SKM-1 treated with dmso at 0.1 percent for 144 hours (cell line): ENCODE data around the gene DHX8.

ENCODE experiments used
- DNase-seq: peaks from one replicate; lab custom pipeline; 2025; ENCODE audit not compliant: unreplicated experiment; lab: John Stamatoyannopoulos, UW

The DHX8 gene

GRCh38 chr17:43521389-43521788, 37.6 kb downstream of the DHX8 start:
- no peak for DNase-seq

- DNase-seq = no peak
Observed at GRCh38 chr17:43524945-43525575, 41.3 kb downstream of the DHX8 start.

GRCh38 chr17:43526886-43527648, 43.3 kb downstream of the DHX8 start:
- DNase-seq = no peak

- no peak for DNase-seq
Observed at GRCh38 chr17:43528319-43528987, 44.7 kb downstream of the DHX8 start.

- no peak for DNase-seq
Observed at GRCh38 chr17:43528988-43529814, 45.4 kb downstream of the DHX8 start.

GRCh38 chr17:43529947-43530287, 46.1 kb downstream of the DHX8 start:
- DNase-seq = no peak

- DNase-seq = no peak
Observed at GRCh38 chr17:43530288-43531081, 46.7 kb downstream of the DHX8 start.

GRCh38 chr17:43531082-43531378, 47.3 kb downstream of the DHX8 start:
- no peak for DNase-seq

GRCh38 chr17:43531955-43532354, 48.2 kb downstream of the DHX8 start:
- no peak for DNase-seq

GRCh38 chr17:43532581-43532980, 48.8 kb downstream of the DHX8 start:
- DNase-seq = no peak

GRCh38 chr17:43533699-43534098, 49.9 kb downstream of the DHX8 start:
- DNase-seq = no peak

GRCh38 chr17:43534909-43535308, 51.1 kb downstream of the DHX8 start:
- no peak for DNase-seq

GRCh38 chr17:43536236-43536992, 52.6 kb downstream of the DHX8 start:
- no peak for DNase-seq

GRCh38 chr17:43540821-43541674, 57.3 kb downstream of the DHX8 start:
- no peak for DNase-seq

- DNase-seq = no peak
Observed at GRCh38 chr17:43542859-43543258, 59.1 kb downstream of the DHX8 start.

- DNase-seq = no peak
Observed at GRCh38 chr17:43543300-43543699, 59.5 kb downstream of the DHX8 start.

- no peak for DNase-seq
Observed at GRCh38 chr17:43543771-43544575, 60.2 kb downstream of the DHX8 start.

- DNase-seq = no peak
Observed at GRCh38 chr17:43545383-43545632, 61.5 kb downstream of the DHX8 start.
